Measurements from ENCODE around the gene FHOD3. TPM values are rescaled to one million over a fixed set of nuclear protein-coding genes. Genes with fewer than 3 reads are reported as not detected.
A peak's percentile ranks its signal among the peaks of the same experiment; 100 is the strongest.

Gene FHOD3
- total and polyA plus RNA-seq, 2 of the 4 experiments (the other 2 are of a cell fraction): 14.6 to 16.0 TPM

DNA sequence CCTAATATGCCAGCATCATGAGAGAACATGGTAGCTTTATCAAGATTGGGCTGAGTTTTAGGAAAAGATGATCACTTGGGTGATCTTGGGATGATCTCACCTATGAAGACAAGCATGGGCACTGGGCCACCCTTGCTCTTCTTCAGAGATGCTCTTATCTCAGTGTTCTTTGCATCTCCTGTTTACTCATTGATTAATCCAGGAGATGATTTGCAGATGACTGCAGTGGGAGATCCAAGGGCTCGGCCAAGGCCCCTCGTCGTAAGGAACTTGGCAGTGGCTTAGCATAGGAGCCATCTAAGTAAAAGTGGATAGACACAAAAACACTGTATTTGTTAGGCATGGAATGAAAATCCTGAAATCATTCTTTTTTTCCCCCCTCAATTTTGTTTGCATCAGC is 228.4 kb downstream of the FHOD3 start:
- DNase-seq (no peak), ATAC-seq (ENCODE audit: low read depth) (no peak)
- dilution Hi-C loops (cut with HindIII; ENCODE audit: low sequenced_read_pairs, unreplicated experiment): no loop called here
- Histone ChIP-seq H3K36me3 (ENCODE audit: control insufficient read depth, insufficient read depth, low read length) (no peaks in the 10 kb centered on the region), H3K9me1 (ENCODE audit: insufficient read depth, low read length) (peaks cover 8% of the 10 kb centered on the region; the same call in 1 of the 2 replicates), H2AK5ac (ENCODE audit: low read depth, low read length) (no peak overlapping the region), H4K91ac (ENCODE audit: insufficient read depth, low read depth, low read length) (no peak overlapping the region), H3K4me3 (ENCODE audit: insufficient read depth, low read depth, low read length) (no peak overlapping the region), H3K27me3 (ENCODE audit: control insufficient read depth, insufficient read depth, low read length) (no peaks in the 10 kb centered on the region), H3K18ac (ENCODE audit: low read depth, low read length) (no peak overlapping the region), H3K4me1 (ENCODE audit: control insufficient read depth, insufficient read depth, low read length) (0 out of 2 replicates have a peak, but pooled peaks cover 4% of the 10 kb centered on the region), H3K4ac (ENCODE audit: low read depth, low read length) (no peak overlapping the region), H2BK20ac (ENCODE audit: low read depth, low read length) (no peak overlapping the region), H2AK9ac (replicated peaks; ENCODE audit: low read depth, low read length, poor library complexity) (no peak overlapping the region), H3K9ac (ENCODE audit: low read depth, low read length) (no peak overlapping the region), H3K9me3 (ENCODE audit: control insufficient read depth, insufficient read depth, low read length) (no peaks in the 10 kb centered on the region), H2AFZ (replicated peaks; ENCODE audit: low read length, poor library complexity) (no peak overlapping the region), H4K20me1 (ENCODE audit: insufficient read depth, low read length) (no peaks in the 10 kb centered on the region), H4K8ac (ENCODE audit: low read depth in 2 of 2, low read length in 2 of 2) (no peak overlapping the region), H3K27ac (ENCODE audit: insufficient read depth, low read length) (no peak overlapping the region), H3K56ac (ENCODE audit: extremely low read depth, insufficient read depth, low read length) (no peak overlapping the region), H2BK15ac (ENCODE audit: low read depth, low read length) (no peak overlapping the region), H3K14ac (replicated peaks; ENCODE audit: low read depth, low read length) (no peak overlapping the region), H3K4me2 (ENCODE audit: low read depth, low read length) (no peak overlapping the region), H2BK120ac (ENCODE audit: low read depth, low read length) (no peak overlapping the region), H3K23ac (ENCODE audit: low read depth, low read length) (no peak overlapping the region), H2BK5ac (ENCODE audit: low read depth, low read length, poor library complexity, severe bottlenecking) (no peak overlapping the region), H3K79me1 (ENCODE audit: low read depth in 1 of 2, low read length in 2 of 2) (no peaks in the 10 kb centered on the region; a peak in 2 of 4 replicates), H4K5ac (ENCODE audit: low read depth, low read length) (no peak overlapping the region)
- in situ Hi-C loops (cut with MboI; ENCODE audit: low sequenced_read_pairs): no loop called here
- POLR2A ChIA-PET (ENCODE audit: unreplicated experiment): no interaction called here
- CTCF ChIA-PET: no interaction called here
- no CpG with 5 or more reads among the region's 3 CpGs for WGBS, 2 experiments (ENCODE audit: extremely low coverage in 2 of 2, insufficient read length in 1 of 2)
- no TSS peak for BruUV-seq (replicated peaks)
- TF ChIP-seq, protein P1, sequence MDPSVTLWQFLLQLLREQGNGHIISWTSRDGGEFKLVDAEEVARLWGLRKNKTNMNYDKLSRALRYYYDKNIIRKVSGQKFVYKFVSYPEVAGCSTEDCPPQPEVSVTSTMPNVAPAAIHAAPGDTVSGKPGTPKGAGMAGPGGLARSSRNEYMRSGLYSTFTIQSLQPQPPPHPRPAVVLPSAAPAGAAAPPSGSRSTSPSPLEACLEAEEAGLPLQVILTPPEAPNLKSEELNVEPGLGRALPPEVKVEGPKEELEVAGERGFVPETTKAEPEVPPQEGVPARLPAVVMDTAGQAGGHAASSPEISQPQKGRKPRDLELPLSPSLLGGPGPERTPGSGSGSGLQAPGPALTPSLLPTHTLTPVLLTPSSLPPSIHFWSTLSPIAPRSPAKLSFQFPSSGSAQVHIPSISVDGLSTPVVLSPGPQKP (IDR thresholded peaks at IDR 0.05; ENCODE audit: borderline replicate concordance, low read depth, low read length): no peak
- peak; percentile 47; the same call in 1 of the 2 replicates for TF ChIP-seq MAFK (IDR thresholded peaks at IDR 0.05; ENCODE audit: low read depth, low read length)
- TF ChIP-seq FOS (IDR thresholded peaks at IDR 0.05; ENCODE audit: low read depth, low read length): no peak
- intact Hi-C loops (cut with micrococcal nuclease): no loop called here

Data from IMR-90 (cell line).